A549 (cell line): ENCODE data around the gene F12. TPM values are rescaled to one million over a fixed set of nuclear protein-coding genes. Genes with fewer than 3 reads are reported as not detected.

Source experiments
- ATAC-seq, 2 experiments: fragments of 200-7000 bp in 1 of 2; fragments of >200 bp in 1 of 2; cut with Nextera tagmentation in 1 of 2; cut with Tn5 transposase in 1 of 2; 3 replicates each; pipeline versions ENCODE4 v1.8.0 to v1.9.1; 2018 to 2020; ENCODE audit warnings: mild to moderate bottlenecking in 1 of 2, moderate library complexity in 1 of 2
- CTCF ChIA-PET: fragments of 300-600 bp; sonication (Branson Sonifier 250); formaldehyde crosslinking; extraction: SDS; loops from one replicate; lab custom pipeline; 2021; ENCODE audit warnings: antibody characterized with exemption, inconsistent platforms; lab: Yijun Ruan, JAX
- POLR2A ChIA-PET: fragments of 350-600 bp; formaldehyde crosslinking; extraction: SDS; loops from one replicate; lab custom pipeline; 2021; ENCODE audit warnings: antibody characterized with exemption, inconsistent platforms; lab: Yijun Ruan, JAX
- DNase-seq, 2 experiments: peaks; one replicate each; pipeline versions ENCODE4 v3.0.0 to v3.0.0-alpha.2; 2011 to 2016; ENCODE audit warnings: low read depth in 1 of 2, low spot score in 1 of 2
- FAIRE-seq: peaks from 2 replicates; lab custom pipeline; 2011; peaks lifted over from hg19 to GRCh38; lab: Jason Lieb, UNC
- H3K27ac ChIP-seq, 2 experiments: fragments of >200 bp; sonication (Bioruptor Twin); formaldehyde crosslinking; 3 replicates each; pipeline ENCODE4 v1.5.1; 2016 to 2017
- H3K4me1 ChIP-seq: fragments of >200 bp; sonication (Bioruptor Twin); formaldehyde crosslinking; 3 replicates; pipeline ENCODE4 v1.6.1; 2016
- H3K4me2 ChIP-seq: fragments of >200 bp; sonication (Bioruptor Twin); formaldehyde crosslinking; 3 replicates; pipeline ENCODE4 v1.6.1; 2016
- H3K4me3 ChIP-seq: fragments of >200 bp; sonication (Bioruptor Twin); formaldehyde crosslinking; 3 replicates; pipeline ENCODE4 v1.5.1; 2016
- H3K9me3 ChIP-seq: fragments of >200 bp; sonication (Bioruptor Twin); formaldehyde crosslinking; 3 replicates; pipeline ENCODE4 v1.6.1; 2016
- ATOH8 ChIP-seq: fragments of 250-450 bp; sonication (Bioruptor Pico); IDR thresholded peaks from 2 replicates; pipeline ENCODE4 v1.5.0; 2020; ENCODE audit warnings: low read depth, mild to moderate bottlenecking, moderate library complexity
- BCL3 ChIP-seq: fragments of >200 bp; sonication (Bioruptor Twin); formaldehyde crosslinking; IDR thresholded peaks from 3 replicates; pipeline ENCODE4 v1.6.1; 2016
- BHLHE40 ChIP-seq: IDR thresholded peaks from 2 replicates; pipeline ENCODE4 v1.6.1; 2012; ENCODE audit warnings: low read depth, low read length, inconsistent platforms
- CBX8 ChIP-seq: fragments of 200-600 bp; sonication (generic); IDR thresholded peaks from 2 replicates; pipeline ENCODE4 v1.6.1; 2016
- CEBPB ChIP-seq, 2 experiments: fragments of >200 bp in 1 of 2; sonication (Bioruptor Twin) in 1 of 2; formaldehyde crosslinking in 1 of 2; IDR thresholded peaks; 2 replicates each; pipeline ENCODE4 v1.6.1; 2012 to 2016
- CHD2 ChIP-seq: fragments of 150-350 bp; IDR thresholded peaks from 2 replicates; pipeline ENCODE4 v1.6.1; 2014; ENCODE audit warnings: low read length; ENCODE audit not compliant: partially characterized antibody
- CHD4 ChIP-seq: fragments of 200-600 bp; sonication (generic); IDR thresholded peaks from 2 replicates; pipeline ENCODE4 v1.6.1; 2016; ENCODE audit warnings: antibody characterized with exemption, mild to moderate bottlenecking, borderline replicate concordance
- EHMT2 ChIP-seq: fragments of 200-600 bp; sonication (generic); IDR thresholded peaks from 2 replicates; pipeline ENCODE4 v1.6.1; 2016; ENCODE audit warnings: antibody characterized with exemption, low read depth, mild to moderate bottlenecking, moderate library complexity
- FOSL2 ChIP-seq, 2 experiments: fragments of 450-650 bp in 1 of 2; fragments of >200 bp in 1 of 2; sonication (Bioruptor Twin) in 1 of 2; formaldehyde crosslinking; IDR thresholded peaks; 2 replicates each; pipeline versions ENCODE4 v1.5.0 to v1.6.1; 2016 to 2020; ENCODE audit warnings: mild to moderate bottlenecking in 1 of 2, moderate library complexity in 1 of 2
- FOXS1 ChIP-seq: fragments of 250-450 bp; sonication (Bioruptor Pico); IDR thresholded peaks from 2 replicates; pipeline ENCODE4 v1.5.0; 2020; ENCODE audit warnings: mild to moderate bottlenecking, moderate library complexity
- HOXA7 ChIP-seq: fragments of 250-450 bp; sonication (Bioruptor Pico); IDR thresholded peaks from 2 replicates; pipeline ENCODE4 v1.5.0; 2020; ENCODE audit warnings: mild to moderate bottlenecking, moderate library complexity
- HOXB5 ChIP-seq: fragments of 250-450 bp; sonication (Bioruptor Pico); IDR thresholded peaks from 2 replicates; pipeline ENCODE4 v1.5.0; 2020; ENCODE audit warnings: mild to moderate bottlenecking, moderate library complexity
- KDM5A ChIP-seq: fragments of 200-600 bp; sonication (generic); IDR thresholded peaks from 2 replicates; pipeline ENCODE4 v1.6.1; 2016; ENCODE audit warnings: antibody characterized with exemption, mild to moderate bottlenecking
- MAX ChIP-seq: IDR thresholded peaks from 2 replicates; pipeline ENCODE4 v1.6.1; 2012
- NFE2L2 ChIP-seq: fragments of 150-350 bp; conservative IDR thresholded peaks from 2 replicates; pipeline ENCODE4 v1.6.1; 2014; ENCODE audit warnings: low read length
- NR3C1 ChIP-seq: fragments of >200 bp; sonication (Bioruptor Twin); formaldehyde crosslinking; IDR thresholded peaks from 3 replicates; pipeline ENCODE4 v1.6.1; 2017
- PBX3 ChIP-seq: IDR thresholded peaks from 2 replicates; pipeline ENCODE4 v1.6.1; 2012
- POLR2A ChIP-seq: IDR thresholded peaks from 2 replicates; pipeline ENCODE4 v1.6.1; 2012; ENCODE audit warnings: mild to moderate bottlenecking, low read length
- TFCP2L1 ChIP-seq: fragments of 250-450 bp; sonication (Bioruptor Pico); IDR thresholded peaks from 2 replicates; pipeline ENCODE4 v1.5.0; 2021; ENCODE audit warnings: mild to moderate bottlenecking
- ZC3H11A ChIP-seq: fragments of 450-650 bp; IDR thresholded peaks from 2 replicates; pipeline ENCODE4 v1.6.1; 2014; ENCODE audit warnings: antibody characterized with exemption, mild to moderate bottlenecking
- ZFP36 ChIP-seq: fragments of 450-650 bp; IDR thresholded peaks from 2 replicates; pipeline ENCODE4 v1.6.1; 2014; ENCODE audit warnings: borderline replicate concordance; ENCODE audit not compliant: partially characterized antibody
- WGBS: methylation state at CpG from one replicate; pipeline ENCODE4 v1.1.6; 2017; ENCODE audit errors: missing lambda C conversion rate; 5-methylcytosine and 5-hydroxymethylcytosine counted together
- polyA minus RNA-seq: library from RNA; depleted of rRNA, polyadenylated mRNA; stranded (reverse); fragments of >200 nt; gene quantifications from 2 replicates; pipeline ENCODE4 v1.2.3, GENCODE V29; 2011; rRNA and poly(A)+ RNA removed
- polyA plus RNA-seq, 4 experiments: library from polyadenylated mRNA; depleted of rRNA in 3 of 4; stranded (reverse); fragments of >200 nt; fragmentation: RNase III in 1 of 4; extraction: RNeasy Plus Mini Kit Qiagen cat#74134 plus additional on column Dnase treatment in 1 of 4; gene quantifications; 2 replicates in 3 of 4; 3 replicates in 1 of 4; pipeline ENCODE4 v1.2.3, GENCODE V29; 2011 to 2017

The F12 gene
- polyA plus RNA-seq (2011; rRNA removed) = 5.3 TPM in 2 replicates
- polyA plus RNA-seq (2012; cell fraction: cytosol; rRNA removed) = 18.4 and 25.5 TPM in 2 replicates
- 16.0 and 36.1 TPM in 2 replicates for polyA plus RNA-seq (2012; cell fraction: nucleus; rRNA removed)
- 14.3 to 15.5 TPM (median 14.5 TPM) in 3 replicates for polyA plus RNA-seq (2017; fragmentation: RNase III; extraction: RNeasy Plus Mini Kit Qiagen cat#74134 plus additional on column Dnase treatment)
- 2.2 and 2.8 TPM in 2 replicates for polyA minus RNA-seq

- Histone ChIP-seq H3K9me3 (no peaks in the 10 kb centered on the region), H3K27ac (no peak within 1 kb of the TSS), H3K4me2 (no peak within 1 kb of the TSS), H3K4me1 (peaks cover 6% of the 10 kb centered on the region; the same call in 2 of the 3 replicates), H3K4me3 (no peak within 1 kb of the TSS)
- ChIA-PET CTCF (interaction anchor here (0.7 to 43.1 kb wide), 7 partner anchors 14 to 296 kb away, joined by 3 to 1107 read pairs (median 3); partner anchors contain the start of genes PRR7 and SLC34A1), POLR2A (interaction anchor here (1.4 kb wide), 1 partner anchor 17 kb away, joined by 13 read pairs; the partner anchor contains the start of gene GRK6)
- FAIRE-seq = no peak
- ATAC-seq = no peak
- no peak for TF ChIP-seq MAX
- no peak for TF ChIP-seq BCL3
- no peak for TF ChIP-seq PBX3
- TF ChIP-seq HOXB5 (CRISPR knock-in tag) = no peak
- TF ChIP-seq POLR2A = no peak
- TF ChIP-seq TFCP2L1 (CRISPR knock-in tag) = no peak
- TF ChIP-seq CHD2 = no peak
- no peak for TF ChIP-seq ZC3H11A
- TF ChIP-seq CHD4 = no peak
- no peak for TF ChIP-seq NR3C1
- WGBS = 73% methylated on average over 9 of the region's 9 CpGs
- DNase-seq = no peak
Observed at GRCh38 chr5:177409043-177409801, at the start of gene F12. Gene F12, minus strand, starts transcription at chr5:177409564. Its CDS starts 37 bp downstream, at chr5:177409527.

GRCh38 chr5:177458912-177459350, 49.6 kb upstream of the F12 start:
- no peak for ATAC-seq
- POLR2A ChIA-PET = no interaction called here

GRCh38 chr5:177457852-177458681, 48.7 kb upstream of the F12 start:
- 79% methylated on average over 7 of the region's 20 CpGs for WGBS
- no peak for FAIRE-seq
- TF ChIP-seq ATOH8 (CRISPR knock-in tag) = no peak
- no peak for TF ChIP-seq HOXA7 (CRISPR knock-in tag)
- no peak for TF ChIP-seq CEBPB (IDR thresholded peaks at IDR 0.05)

More at GRCh38 chr5:177458912-177459350, 49.6 kb upstream of the F12 start:
- WGBS = 85% methylated on average over 9 of the region's 14 CpGs
- TF ChIP-seq BHLHE40 = no peak
- no peak for TF ChIP-seq EHMT2
- TF ChIP-seq FOSL2 (IDR thresholded peaks at IDR 0.05) = no peak
- TF ChIP-seq FOSL2 (CRISPR knock-in tag; IDR thresholded peaks at IDR 0.05) = no peak
- TF ChIP-seq HOXA7 (CRISPR knock-in tag) = no peak
- TF ChIP-seq ZFP36 = no peak
- no peak for TF ChIP-seq FOXS1 (CRISPR knock-in tag)
- no peak for TF ChIP-seq CBX8
- TF ChIP-seq KDM5A = no peak
- no peak for TF ChIP-seq NFE2L2
- TF ChIP-seq, all 56 proteins: peak for 0
- DNase-seq (peak in 1 of 2 experiments; percentile 64), FAIRE-seq (no peak)
- Histone ChIP-seq H3K27ac (no peak overlapping the region), H3K4me3 (no peak overlapping the region), H3K4me1 (peaks cover 8% of the 10 kb centered on the region), H3K9me3 (no peaks in the 10 kb centered on the region), H3K4me2 (no peak overlapping the region)
- CTCF ChIA-PET = interaction anchor here (1.2 to 25.5 kb wide), 6 partner anchors 11 to 344 kb away, joined by 3 to 871 read pairs (median 287); partner anchors contain the start of genes DBN1, F12, GRK6 and PDLIM7

More at GRCh38 chr5:177457852-177458681, 48.7 kb upstream of the F12 start:
- CTCF ChIA-PET = interaction anchor here (1.2 to 25.5 kb wide), 11 partner anchors 10 to 344 kb away, joined by 3 to 871 read pairs (median 13); partner anchors contain the start of genes DBN1, F12, GRK6 and PDLIM7
- Histone ChIP-seq H3K4me3 (no peak overlapping the region), H3K27ac (no peak overlapping the region), H3K4me1 (peaks cover 10% of the 10 kb centered on the region), H3K4me2 (no peak overlapping the region), H3K9me3 (no peaks in the 10 kb centered on the region)
- DNase-seq (no peak), ATAC-seq (no peak)
- POLR2A ChIA-PET = interaction anchor here (0.6 to 1.0 kb wide), 2 partner anchors 32 to 39 kb away, joined by 3 read pairs; partner anchors contain the start of genes GRK6 and PDLIM7
